ENCODE results near the gene MRGPRE.

Gene MRGPRE

DNA sequence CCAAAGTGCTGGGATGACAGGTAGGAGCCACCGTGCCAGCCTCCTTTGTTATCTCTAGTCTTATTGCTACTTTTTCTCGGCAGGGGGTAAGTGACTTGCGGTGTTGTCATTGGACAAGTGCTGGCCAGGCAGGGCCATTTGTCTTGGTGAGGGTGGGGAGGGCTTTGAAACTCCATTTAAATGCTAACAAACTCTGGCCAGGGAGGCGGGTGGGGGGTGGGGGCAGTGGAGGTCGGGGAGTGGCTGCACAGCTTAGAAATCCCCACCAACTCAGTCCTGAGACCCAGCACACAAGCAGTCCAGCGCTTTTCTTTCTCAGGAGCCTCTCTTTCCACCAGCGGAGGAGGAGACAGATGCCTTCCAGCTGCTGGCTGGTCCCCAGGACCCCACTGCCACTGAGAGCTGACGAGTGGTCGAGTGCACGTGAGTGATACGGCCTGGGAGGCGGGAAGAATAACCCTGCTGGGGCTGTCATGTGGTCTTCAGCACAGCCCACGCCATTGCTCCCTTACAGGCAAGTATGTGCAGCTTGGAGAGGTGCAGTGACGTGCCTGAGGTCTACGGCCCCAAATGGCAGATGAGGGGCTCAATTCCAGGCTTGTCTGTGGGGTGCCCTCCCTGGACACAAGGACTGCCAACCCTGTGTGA, 42.9 kb downstream of the MRGPRE start:
- no peaks in the 10 kb centered on the region for H3K27me3 Mint-ChIP-seq
- H3K4me1 Mint-ChIP-seq (ENCODE audit: low read depth) = no peaks in the 10 kb centered on the region
- H3K9me3 Mint-ChIP-seq = no peaks in the 10 kb centered on the region
- H3K36me3 Mint-ChIP-seq (ENCODE audit: low read depth) = no peaks in the 10 kb centered on the region
- no peak overlapping the region for H3K27ac Mint-ChIP-seq
- DNase-seq = no peak
- no peak overlapping the region for H3K4me3 Mint-ChIP-seq

DNA sequence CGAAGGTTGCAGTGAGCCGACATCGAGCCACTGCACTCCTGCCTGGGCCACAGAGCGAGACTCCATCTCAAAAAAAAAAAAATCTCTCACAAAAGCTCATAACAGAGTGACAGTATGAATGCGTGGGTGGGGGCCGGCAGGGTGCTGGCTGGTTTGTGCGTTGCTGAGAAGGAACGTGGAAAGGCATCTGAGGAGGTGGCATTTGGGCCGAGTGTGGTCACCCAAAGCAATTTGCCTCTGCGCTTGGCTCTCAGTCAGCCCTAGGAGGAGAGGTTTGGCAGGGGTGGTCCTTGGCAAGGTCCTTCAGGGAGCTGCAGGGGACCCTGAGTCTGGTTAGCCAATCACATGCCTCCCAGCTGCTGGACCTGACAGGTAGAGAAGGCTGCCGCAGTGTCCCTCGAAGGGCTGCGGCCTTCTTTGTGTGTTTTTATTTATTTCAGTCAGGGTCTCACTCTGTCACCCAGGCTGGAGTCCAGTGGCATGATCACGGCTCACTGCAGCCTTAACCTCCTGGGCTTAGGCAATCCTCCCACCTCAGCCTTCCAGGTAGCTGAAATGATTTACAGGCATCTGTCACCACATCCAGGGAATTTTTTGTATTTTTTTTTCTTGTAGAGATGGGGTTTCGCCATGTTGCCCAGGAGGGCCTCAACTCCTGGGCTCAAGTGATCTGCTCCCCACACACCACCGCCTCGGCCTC, 43.6 kb downstream of the MRGPRE start:
- H3K27ac Mint-ChIP-seq = no peak overlapping the region
- H3K4me1 Mint-ChIP-seq (ENCODE audit: low read depth) = no peaks in the 10 kb centered on the region
- H3K36me3 Mint-ChIP-seq (ENCODE audit: low read depth) = no peaks in the 10 kb centered on the region
- no peaks in the 10 kb centered on the region for H3K9me3 Mint-ChIP-seq
- H3K27me3 Mint-ChIP-seq = no peaks in the 10 kb centered on the region
- H3K4me3 Mint-ChIP-seq = no peak overlapping the region
- DNase-seq = no peak

DNA sequence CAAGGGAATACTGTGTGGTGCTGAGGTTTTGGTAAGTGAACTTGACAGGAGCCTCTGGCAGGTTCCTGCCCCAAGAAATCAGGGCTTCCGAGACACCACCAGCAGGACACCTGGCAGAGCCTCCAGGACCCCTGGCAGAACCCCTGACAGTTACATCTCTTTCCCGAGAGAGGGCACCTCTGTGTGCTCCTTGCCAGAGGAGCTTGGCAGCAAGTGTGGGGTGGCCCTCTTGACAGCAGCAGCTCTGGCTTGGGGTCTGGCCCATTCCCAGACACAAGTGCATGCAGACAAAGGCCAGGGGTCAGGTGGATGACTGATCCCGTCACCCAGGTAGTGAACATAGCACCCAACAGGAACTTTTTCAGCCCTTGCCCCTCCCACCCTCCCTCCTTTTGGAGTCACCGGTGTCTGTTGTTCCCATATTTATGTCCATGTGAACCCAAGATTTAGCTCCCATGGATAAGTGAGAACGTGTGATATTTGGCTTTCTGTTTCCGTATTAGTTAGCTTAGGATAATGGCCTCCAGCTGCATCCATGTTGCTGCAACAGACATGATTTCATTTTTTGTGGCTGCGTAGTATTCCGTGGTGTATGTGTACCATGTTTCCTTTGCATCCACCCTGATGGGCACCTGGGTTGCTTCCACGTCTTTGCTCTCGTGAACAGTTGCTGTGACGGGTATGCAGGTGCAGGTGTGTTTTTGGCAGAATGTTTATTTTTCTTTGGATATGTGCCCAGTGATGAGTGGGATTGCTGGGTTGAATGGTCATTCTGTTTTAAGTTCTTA, 45.9 kb downstream of the MRGPRE start:
- Mint-ChIP-seq H3K36me3 (ENCODE audit: low read depth) (no peaks in the 10 kb centered on the region), H3K4me1 (ENCODE audit: low read depth) (no peaks in the 10 kb centered on the region), H3K27me3 (no peaks in the 10 kb centered on the region), H3K4me3 (no peak overlapping the region), H3K27ac (no peak overlapping the region), H3K9me3 (no peaks in the 10 kb centered on the region)
- no peak for DNase-seq

DNA sequence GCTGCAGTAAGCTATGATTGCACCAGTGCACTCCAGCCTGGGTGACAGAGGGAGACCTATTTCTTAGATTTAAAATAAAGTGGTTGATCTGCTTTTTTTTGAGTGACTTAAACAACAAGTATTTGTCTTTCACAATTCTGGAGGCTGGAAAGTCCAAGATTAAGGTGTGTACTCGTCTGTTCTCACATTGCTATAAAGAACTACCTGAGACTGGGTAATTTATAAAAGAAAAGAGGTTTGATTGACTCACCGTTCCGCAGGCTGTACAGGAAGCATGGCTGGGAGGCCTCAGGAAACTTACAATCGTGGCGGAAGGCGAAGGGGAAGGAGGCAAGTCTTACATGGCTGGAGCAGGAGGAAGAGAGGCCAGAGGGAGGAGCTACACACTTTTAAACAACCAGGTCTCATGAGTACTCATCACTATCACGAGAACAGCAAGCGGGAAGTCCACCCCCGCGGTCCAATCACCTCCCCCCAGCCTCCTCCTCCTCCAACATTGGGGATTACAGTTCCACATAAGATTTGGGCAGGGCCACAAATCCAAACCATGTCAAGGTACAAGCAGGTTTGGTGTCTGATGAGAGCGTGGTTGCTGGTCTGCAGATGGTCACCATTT, 47.4 kb downstream of the MRGPRE start:
- Mint-ChIP-seq H3K27me3 (no peaks in the 10 kb centered on the region), H3K27ac (no peak overlapping the region), H3K36me3 (ENCODE audit: low read depth) (no peaks in the 10 kb centered on the region), H3K4me1 (ENCODE audit: low read depth) (no peaks in the 10 kb centered on the region), H3K4me3 (no peak overlapping the region), H3K9me3 (no peaks in the 10 kb centered on the region)
- DNase-seq = no peak

DNA sequence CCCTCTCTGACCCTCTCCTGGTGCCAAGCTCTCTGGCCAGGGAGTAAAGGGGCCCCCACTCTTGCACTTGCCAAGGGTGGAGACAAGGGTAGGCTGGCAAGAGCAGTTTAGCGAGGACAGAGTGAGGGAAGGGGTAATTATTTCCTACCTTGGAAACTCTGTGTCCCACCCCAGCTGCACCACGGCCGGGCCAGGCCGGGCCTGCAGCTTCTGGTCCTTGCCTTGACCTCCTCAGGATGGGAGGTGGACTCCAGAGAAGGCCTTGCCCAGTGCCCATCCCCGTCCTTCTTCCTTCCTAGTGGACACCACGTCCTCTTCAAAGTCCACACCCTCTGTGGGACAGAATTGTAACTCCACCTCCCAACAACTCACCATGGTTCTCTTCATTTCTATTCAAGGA, 48.7 kb downstream of the MRGPRE start:
- Mint-ChIP-seq H3K4me3 (no peak overlapping the region), H3K27ac (no peak overlapping the region), H3K4me1 (ENCODE audit: low read depth) (no peaks in the 10 kb centered on the region), H3K9me3 (no peaks in the 10 kb centered on the region), H3K27me3 (no peaks in the 10 kb centered on the region), H3K36me3 (ENCODE audit: low read depth) (no peaks in the 10 kb centered on the region)
- DNase-seq = no peak

DNA sequence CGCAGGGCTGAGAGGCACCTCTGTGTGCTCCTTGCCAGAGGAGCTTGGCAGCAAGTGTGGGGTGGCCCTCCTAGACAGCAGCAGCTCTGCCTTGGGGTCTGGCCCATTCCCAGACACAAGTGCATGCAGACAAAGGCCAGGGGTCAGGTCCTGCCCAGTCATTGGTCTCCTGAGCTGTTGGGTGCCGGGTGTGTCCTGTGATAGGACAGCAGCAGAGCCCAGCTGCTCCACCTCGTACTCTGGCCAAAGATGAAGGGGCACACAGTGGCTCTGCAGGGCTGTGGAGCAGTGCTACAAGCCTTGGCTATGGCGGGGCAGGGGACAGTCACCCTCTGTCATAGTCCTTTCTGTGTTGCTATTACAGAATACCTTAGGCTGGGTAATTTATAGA, 49.8 kb downstream of the MRGPRE start:
- Mint-ChIP-seq H3K27me3 (no peaks in the 10 kb centered on the region), H3K4me3 (no peak overlapping the region), H3K27ac (no peak overlapping the region), H3K4me1 (ENCODE audit: low read depth) (no peaks in the 10 kb centered on the region), H3K36me3 (ENCODE audit: low read depth) (no peaks in the 10 kb centered on the region), H3K9me3 (peaks cover 3% of the 10 kb centered on the region)
- DNase-seq = no peak

DNA sequence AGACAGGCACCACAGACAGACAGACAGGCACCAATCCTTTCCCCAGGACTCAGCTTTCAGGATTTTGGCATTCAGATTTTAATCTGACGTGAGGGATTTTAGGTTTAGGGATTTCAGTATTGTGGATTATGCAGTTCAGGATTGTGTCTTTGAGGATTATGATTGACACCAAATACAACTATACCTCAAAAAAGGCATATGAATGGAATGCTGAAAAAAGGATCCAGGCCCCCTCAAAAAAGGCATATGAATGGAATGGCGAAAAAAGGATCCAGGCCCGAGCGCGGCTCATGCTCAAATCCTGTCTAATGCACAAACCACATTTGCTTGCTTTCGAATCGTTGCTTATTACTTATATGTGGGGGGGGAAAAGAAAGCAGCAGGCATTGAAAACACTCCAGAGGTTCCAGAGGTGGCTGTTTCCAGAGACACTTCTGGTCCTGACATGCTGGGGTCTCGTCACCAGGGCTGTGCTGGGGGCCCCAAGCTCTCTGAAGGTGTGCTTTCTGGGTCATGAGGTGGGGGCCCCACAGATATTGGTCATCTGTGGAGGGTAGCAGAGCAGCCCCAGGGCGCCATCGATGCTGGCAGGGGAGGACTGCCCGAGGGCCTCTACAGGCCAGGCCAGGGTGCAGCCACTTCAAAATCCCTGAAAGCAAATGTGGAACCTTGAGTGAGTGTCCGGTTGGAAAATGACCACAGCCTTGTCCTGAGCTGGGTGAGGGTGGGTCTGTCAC, 50.3 kb downstream of the MRGPRE start:
- Mint-ChIP-seq H3K9me3 (peaks cover 3% of the 10 kb centered on the region), H3K36me3 (ENCODE audit: low read depth) (no peaks in the 10 kb centered on the region), H3K27me3 (peaks cover under 1% of the 10 kb centered on the region), H3K27ac (no peak overlapping the region), H3K4me1 (ENCODE audit: low read depth) (no peaks in the 10 kb centered on the region), H3K4me3 (no peak overlapping the region)
- DNase-seq = no peak

DNA sequence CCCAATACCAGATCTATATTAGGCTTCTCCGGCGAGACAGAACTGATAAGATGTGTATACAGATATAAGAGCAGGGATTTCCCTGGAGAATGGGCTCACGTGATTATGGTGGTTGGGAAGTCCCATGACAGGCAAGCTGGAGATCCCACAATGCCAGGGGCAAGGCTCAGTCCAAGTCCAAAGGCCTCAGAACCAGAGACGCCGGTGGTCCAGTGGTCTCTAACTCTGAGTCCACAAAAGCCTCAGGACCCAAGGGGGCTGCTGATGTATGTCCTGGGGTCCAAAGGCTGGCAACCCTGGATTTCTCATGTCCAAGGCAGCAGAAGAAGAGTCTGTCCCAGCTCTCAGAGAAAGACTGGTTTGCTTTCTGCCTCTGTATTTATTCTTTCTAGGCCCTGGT, 51.3 kb downstream of the MRGPRE start:
- peaks cover 2% of the 10 kb centered on the region for H3K36me3 Mint-ChIP-seq (ENCODE audit: low read depth)

DNA sequence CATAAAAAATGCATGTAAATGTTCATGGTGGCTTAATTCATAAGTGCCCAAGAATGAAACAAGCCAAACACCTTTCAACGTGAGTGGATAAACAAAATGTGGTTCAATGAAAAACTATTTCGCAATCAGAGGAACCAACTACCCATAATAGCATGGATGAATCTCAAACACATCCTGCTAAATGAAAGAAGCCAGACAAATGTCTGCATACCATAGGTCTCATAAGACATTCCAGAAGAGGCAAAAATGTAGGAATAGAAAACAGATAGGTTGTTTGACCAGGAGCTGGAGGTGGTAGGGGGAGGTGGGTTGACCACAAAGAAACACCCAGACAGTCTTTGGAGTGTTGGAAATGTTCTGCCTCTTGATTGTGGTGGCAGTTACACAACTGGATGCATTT, 53.9 kb downstream of the MRGPRE start:
- DNase-seq = no peak
- Mint-ChIP-seq H3K27ac (no peak overlapping the region), H3K4me3 (no peak overlapping the region), H3K27me3 (peaks cover 7% of the 10 kb centered on the region), H3K4me1 (ENCODE audit: low read depth) (no peaks in the 10 kb centered on the region), H3K9me3 (peaks cover 12% of the 10 kb centered on the region), H3K36me3 (ENCODE audit: low read depth) (peaks cover 2% of the 10 kb centered on the region)

More for the DNA sequence above, 51.3 kb downstream of the MRGPRE start:
- no peak overlapping the region for H3K27ac Mint-ChIP-seq
- peaks cover 5% of the 10 kb centered on the region for H3K27me3 Mint-ChIP-seq
- no peaks in the 10 kb centered on the region for H3K4me1 Mint-ChIP-seq (ENCODE audit: low read depth)
- no peak overlapping the region for H3K4me3 Mint-ChIP-seq
- no peak for DNase-seq
- H3K9me3 Mint-ChIP-seq = peaks cover 11% of the 10 kb centered on the region

DNA sequence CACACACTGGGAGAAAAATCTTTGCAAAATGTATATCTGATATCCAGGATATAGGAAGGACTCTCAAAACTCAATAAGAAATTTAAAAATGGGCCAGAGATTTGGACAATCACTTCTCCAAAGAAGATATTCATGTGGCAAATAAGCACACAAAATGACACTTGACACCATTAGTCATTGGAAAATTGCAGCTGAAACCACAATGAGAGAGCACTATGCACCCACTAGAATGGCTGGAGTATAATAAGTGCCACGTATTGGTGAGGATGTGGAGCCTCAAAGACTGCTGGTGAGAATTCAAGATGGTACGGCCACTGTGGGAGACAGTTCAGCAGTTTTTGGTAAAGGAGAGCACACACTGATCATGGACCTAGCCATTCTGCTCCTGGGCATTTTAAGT, 54.3 kb downstream of the MRGPRE start:
- H3K36me3 Mint-ChIP-seq (ENCODE audit: low read depth) = peaks cover 2% of the 10 kb centered on the region
- no peaks in the 10 kb centered on the region for H3K4me1 Mint-ChIP-seq (ENCODE audit: low read depth)
- no peak for DNase-seq

More for the DNA sequence above, 54.3 kb downstream of the MRGPRE start:
- H3K27ac Mint-ChIP-seq = no peak overlapping the region
- H3K27me3 Mint-ChIP-seq = peaks cover 7% of the 10 kb centered on the region
- no peak overlapping the region for H3K4me3 Mint-ChIP-seq
- peaks cover 12% of the 10 kb centered on the region for H3K9me3 Mint-ChIP-seq
